GM19438 (cell line): ENCODE data around the gene ARHGEF16.

ENCODE experiments used
- ATAC-seq: cut with Tn5 transposase; IDR thresholded peaks from one replicate; pipeline ENCODE4 v1.9.1; 2021; ENCODE audit warnings: low read depth; ENCODE audit not compliant: unreplicated experiment

ARHGEF16 gene

GRCh38 chr1:3436451-3436850, 18.0 kb upstream of the ARHGEF16 start:
- no peak for ATAC-seq

DNA sequence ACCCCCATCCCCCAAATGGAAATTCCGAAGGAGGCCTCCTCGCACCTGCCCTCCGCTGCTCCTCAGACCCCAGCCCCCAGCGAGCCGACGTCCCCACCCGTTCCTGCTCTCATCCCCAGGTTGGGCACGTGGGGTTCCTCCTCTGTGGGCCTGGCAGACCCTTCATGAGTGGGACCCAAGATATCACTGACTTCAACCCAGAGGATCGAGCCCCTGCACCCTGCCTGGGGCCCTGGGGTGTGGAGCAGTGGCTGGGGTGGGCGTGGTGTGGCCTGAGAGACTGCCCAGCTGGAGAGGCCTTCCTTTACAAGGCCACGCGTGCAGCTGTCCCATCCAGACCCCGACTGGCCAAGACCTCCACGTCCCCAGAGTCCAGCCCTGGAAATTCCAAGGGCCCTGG, 17.6 kb upstream of the ARHGEF16 start:
- ATAC-seq: no peak

GRCh38 chr1:3438661-3439180, 15.7 kb upstream of the ARHGEF16 start:
- no peak for ATAC-seq

- ATAC-seq: no peak
Observed at GRCh38 chr1:3439346-3440299, 14.8 kb upstream of the ARHGEF16 start.

DNA sequence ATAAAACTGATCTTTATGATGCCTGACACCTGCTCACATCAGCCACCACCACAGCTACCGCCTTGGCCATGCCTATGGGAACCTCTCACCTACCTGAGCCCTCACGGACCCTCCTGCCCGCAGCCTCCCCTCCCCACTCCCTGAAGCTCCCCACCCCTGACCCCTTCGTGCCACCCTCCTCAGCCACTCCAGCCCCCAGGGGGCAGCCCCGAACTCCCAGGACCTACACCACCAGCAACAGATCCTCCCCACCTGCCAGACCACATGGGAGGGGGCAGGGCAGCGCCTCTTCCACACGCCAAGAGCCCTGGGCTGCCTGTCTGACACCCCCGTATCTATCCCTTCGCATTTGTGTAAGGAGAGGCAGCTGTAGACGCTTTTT, 14.2 kb upstream of the ARHGEF16 start:
- ATAC-seq: no peak

GRCh38 chr1:3440711-3441409, 13.6 kb upstream of the ARHGEF16 start:
- ATAC-seq: no peak

DNA sequence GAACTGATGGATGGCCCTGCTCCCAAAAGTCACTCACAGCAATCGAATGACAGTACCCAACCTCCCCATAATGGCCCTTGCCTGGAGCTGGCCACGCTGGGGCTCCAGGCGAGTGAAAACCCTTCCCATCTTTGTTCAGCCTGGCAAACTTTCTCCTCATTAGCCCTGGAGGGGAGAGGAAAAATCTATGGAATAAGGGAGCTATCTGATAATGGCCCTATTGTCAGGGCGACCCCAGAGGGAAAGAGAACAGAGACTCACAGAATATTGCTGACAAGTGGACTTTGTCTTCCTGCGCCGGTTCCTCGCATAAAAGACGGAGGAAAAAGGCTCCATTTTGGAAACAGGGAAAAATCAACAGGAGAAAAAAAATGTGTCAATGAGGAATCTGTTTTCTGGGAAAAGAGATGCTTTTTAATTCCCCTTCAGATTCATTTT, 13.0 kb upstream of the ARHGEF16 start:
- no peak for ATAC-seq

GRCh38 chr1:3441880-3442279, 12.6 kb upstream of the ARHGEF16 start:
- ATAC-seq: no peak

DNA sequence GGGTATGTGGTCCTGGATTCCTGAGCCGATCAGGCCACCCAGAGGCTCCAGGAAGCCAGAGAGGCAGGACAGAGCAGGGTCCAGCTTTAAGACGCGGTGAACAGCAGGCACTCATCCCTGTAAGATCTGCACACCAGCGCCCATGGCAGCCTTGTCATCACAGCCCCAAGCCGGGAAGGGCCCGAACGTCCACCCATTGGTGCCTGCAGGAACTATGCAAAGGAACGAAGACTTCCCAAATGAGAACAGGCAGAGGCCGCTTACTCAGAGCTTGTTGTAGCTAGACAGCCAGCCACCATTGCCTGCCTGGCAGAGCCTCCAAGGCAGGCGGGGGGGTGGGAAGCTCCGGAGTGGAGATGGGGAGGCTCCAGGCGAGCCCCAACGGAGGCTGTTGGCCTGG, 12.1 kb upstream of the ARHGEF16 start:
- ATAC-seq: no peak

DNA sequence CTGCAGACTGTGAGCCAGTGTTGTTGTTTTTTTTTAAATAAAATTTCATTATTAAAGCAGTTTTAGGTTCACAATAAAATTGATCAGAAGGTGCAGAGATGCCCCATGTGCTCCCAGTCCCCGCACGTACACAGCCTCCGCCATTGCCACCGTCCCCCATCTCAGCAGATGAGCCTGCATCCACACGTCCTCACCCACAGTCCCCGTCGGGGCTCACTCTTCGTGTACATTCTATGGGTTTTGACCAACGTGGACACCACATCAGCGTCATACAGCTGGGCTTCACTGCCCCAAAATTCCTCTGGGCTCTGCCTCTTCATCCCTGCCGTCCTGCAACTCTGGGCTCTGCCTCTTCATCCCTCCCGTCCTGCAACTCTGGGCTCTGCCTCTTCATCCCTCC, 11.6 kb upstream of the ARHGEF16 start:
- no peak for ATAC-seq

DNA sequence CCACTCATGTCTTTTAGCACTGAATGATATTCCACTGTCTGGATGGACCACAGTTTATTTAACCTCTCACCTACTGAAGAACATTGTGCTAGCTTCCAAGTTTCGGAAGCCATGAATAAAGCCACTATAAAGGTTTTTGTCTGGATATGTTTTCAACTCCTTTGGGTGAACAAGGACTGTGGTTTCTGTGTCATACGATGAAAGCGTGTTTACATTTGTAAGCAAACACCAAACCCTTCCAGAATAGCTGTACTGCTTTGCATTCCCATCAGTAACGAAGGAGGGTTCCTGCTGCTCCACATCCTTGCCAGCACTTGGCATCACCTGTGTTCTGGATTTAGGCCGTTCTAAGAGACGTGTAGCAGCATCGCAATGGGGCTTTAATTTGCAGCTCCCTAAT, 10.7 kb upstream of the ARHGEF16 start:
- ATAC-seq: no peak

DNA sequence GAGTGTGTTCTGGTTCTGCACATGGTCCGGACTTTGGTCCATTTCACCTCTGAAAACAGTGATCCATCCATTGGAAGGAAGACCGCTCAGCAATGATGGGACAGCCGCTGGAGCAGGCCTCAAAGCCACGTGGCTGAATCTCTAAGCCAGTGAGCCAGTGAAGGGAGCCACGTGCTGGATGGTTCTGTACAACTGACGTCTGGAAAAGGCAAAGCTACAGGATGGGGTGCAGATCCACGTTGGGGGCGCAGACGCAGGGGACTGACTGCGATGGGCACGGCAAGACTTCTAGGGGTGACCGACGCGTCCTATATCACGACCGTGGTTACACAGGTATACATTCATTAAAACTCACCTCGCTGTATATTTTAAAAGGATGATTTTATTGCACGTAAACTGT, 10.2 kb upstream of the ARHGEF16 start:
- no peak for ATAC-seq

DNA sequence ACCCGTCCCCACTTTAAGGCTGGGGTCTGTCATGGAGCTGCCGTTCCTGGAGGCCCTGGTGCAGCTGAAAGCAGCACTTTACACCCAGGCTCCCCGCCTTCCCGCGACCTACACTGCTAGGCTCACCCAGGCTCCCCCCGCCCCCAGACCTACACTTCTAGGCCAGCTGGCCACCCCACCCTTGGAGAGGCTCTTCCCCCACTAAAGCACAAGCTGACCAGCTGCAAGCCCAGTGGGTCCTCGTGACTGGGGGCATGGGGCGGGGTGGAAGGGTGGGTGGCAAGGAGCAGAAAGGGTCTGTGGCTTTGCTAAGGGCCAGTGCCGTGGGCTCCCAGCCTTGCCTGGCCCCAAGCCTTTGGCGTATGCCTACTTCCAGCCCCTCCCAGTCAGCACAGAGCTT, 9.7 kb upstream of the ARHGEF16 start:
- no peak for ATAC-seq

GRCh38 chr1:3450202-3450863, 4.1 kb upstream of the ARHGEF16 start:
- no peak for ATAC-seq

GRCh38 chr1:3450983-3451382, 3.5 kb upstream of the ARHGEF16 start:
- ATAC-seq: no peak

- ATAC-seq: no peak
Observed at GRCh38 chr1:3451994-3452865, 2.2 kb upstream of the ARHGEF16 start.

- ATAC-seq: no peak
Observed at GRCh38 chr1:3452866-3453175, 1.6 kb upstream of the ARHGEF16 start.

- no peak for ATAC-seq
Observed at GRCh38 chr1:3453203-3453761, 1.2 kb upstream of the ARHGEF16 start.

- ATAC-seq: no peak
Observed at GRCh38 chr1:3454811-3455618, 550 bp downstream of the ARHGEF16 start.
